ENCODE results near the gene GALNT7. TPM values are rescaled to one million over a fixed set of nuclear protein-coding genes. Genes with fewer than 3 reads are reported as not detected.

GALNT7 gene
- total RNA-seq, 4 donors from 2014 or later, result 8.7 to 22.4 (median 9.7) TPM

- WGBS, 2 donors, result 72 to 80% methylated on average over 7 of the region's 7 CpGs
- Histone ChIP-seq H3K9me3 (no peaks in the 10 kb centered on the region), H3K27ac (no peak overlapping the region), H3K27me3 (no peaks in the 10 kb centered on the region), H3K4me3 (no peak overlapping the region), H3K36me3 (no peaks in the 10 kb centered on the region), H3K4me1 (peaks cover 0 to 14% (median 0%) of the 10 kb centered on the region in 4 donors)
- DNase-seq (ENCODE audit: low spot score in 2 of 2), result no peak
- TF ChIP-seq CTCF (IDR thresholded peaks at IDR 0.05) (no peak), EP300 (IDR thresholded peaks at IDR 0.05) (no peak)
Measured at GRCh38 chr4:173192375-173193162, 24.0 kb downstream of the GALNT7 start.

- Histone ChIP-seq H3K9me3 (no peaks in the 10 kb centered on the region), H3K4me3 (no peak overlapping the region), H3K27ac (no peak overlapping the region), H3K27me3 (no peaks in the 10 kb centered on the region), H3K36me3 (no peaks in the 10 kb centered on the region), H3K4me1 (peaks cover 0 to 14% (median 0%) of the 10 kb centered on the region in 4 donors)
- WGBS, 2 donors, result 86 to 88% methylated on average over 2 of the region's 2 CpGs
- no peak for DNase-seq (ENCODE audit: low spot score in 2 of 2)
- no peak for TF ChIP-seq POLR2A (IDR thresholded peaks at IDR 0.05)
- no peak for TF ChIP-seq EP300 (IDR thresholded peaks at IDR 0.05)
- TF ChIP-seq CTCF (IDR thresholded peaks at IDR 0.05), result no peak
Measured at GRCh38 chr4:173194157-173194556, 25.5 kb downstream of the GALNT7 start.

- H3K27ac ChIP-seq, result no peak overlapping the region
- TF ChIP-seq POLR2A (IDR thresholded peaks at IDR 0.05) (no peak), CTCF (IDR thresholded peaks at IDR 0.05) (no peak)
Measured at GRCh38 chr4:173195109-173195508, 26.5 kb downstream of the GALNT7 start.

GRCh38 chr4:173199553-173199952 lies 30.9 kb downstream of the GALNT7 start:
- H3K4me3 ChIP-seq, result no peak overlapping the region
- no peak for TF ChIP-seq POLR2A (IDR thresholded peaks at IDR 0.05)
- TF ChIP-seq CTCF (IDR thresholded peaks at IDR 0.05), result no peak
- TF ChIP-seq EP300 (IDR thresholded peaks at IDR 0.05), result no peak
- no peak for DNase-seq (ENCODE audit: low spot score in 2 of 2)
- H3K4me1 ChIP-seq, result peaks cover 0 to 6% (median 0%) of the 10 kb centered on the region in 4 donors
- no peaks in the 10 kb centered on the region for H3K27me3 ChIP-seq
- H3K36me3 ChIP-seq, result peaks cover 0 to 7% (median 0%) of the 10 kb centered on the region in 3 donors
- 91 to 92% methylated on average over 4 of the region's 4 CpGs for WGBS, 2 donors
- peaks cover 0 to 8% (median 0%) of the 10 kb centered on the region in 4 donors for H3K9me3 ChIP-seq
- no peak overlapping the region for H3K27ac ChIP-seq

More at GRCh38 chr4:173195109-173195508, 26.5 kb downstream of the GALNT7 start:
- DNase-seq (ENCODE audit: low spot score in 2 of 2), result no peak
- Histone ChIP-seq H3K4me1 (peaks cover 0 to 14% (median 0%) of the 10 kb centered on the region in 4 donors), H3K36me3 (no peaks in the 10 kb centered on the region), H3K27me3 (no peaks in the 10 kb centered on the region), H3K9me3 (no peaks in the 10 kb centered on the region), H3K4me3 (no peak overlapping the region)
- WGBS, 2 donors, result 50% methylated on average over 3 of the region's 3 CpGs

- H3K9me3 ChIP-seq, result peaks cover 0 to 8% (median 0%) of the 10 kb centered on the region in 4 donors
- TF ChIP-seq CTCF (IDR thresholded peaks at IDR 0.05) (no peak), EP300 (IDR thresholded peaks at IDR 0.05) (no peak), POLR2A (IDR thresholded peaks at IDR 0.05) (no peak)
- H3K27me3 ChIP-seq, result no peaks in the 10 kb centered on the region
- peaks cover 0 to 13% (median 0%) of the 10 kb centered on the region in 3 donors for H3K36me3 ChIP-seq
- DNase-seq (ENCODE audit: low spot score in 2 of 2), result no peak
- 64 to 83% methylated on average over 4 of the region's 4 CpGs for WGBS, 2 donors
- no peak overlapping the region for H3K27ac ChIP-seq
- no peak overlapping the region for H3K4me3 ChIP-seq
- peaks cover 0 to 2% (median 0%) of the 10 kb centered on the region in 4 donors for H3K4me1 ChIP-seq
Measured at GRCh38 chr4:173200103-173200884, 31.7 kb downstream of the GALNT7 start.

Data from tibial nerve (tissue), 4 donors.